ENCODE data around the gene ZNF496.

GRCh38 chr1:247294282-247294681, 37.4 kb downstream of the ZNF496 start:
- TF ChIP-seq CTCF (IDR thresholded peaks at IDR 0.05; ENCODE audit: insufficient read depth, low read depth, low read length) (no peak), EZH2 (IDR thresholded peaks at IDR 0.05; ENCODE audit: insufficient read depth, low read length) (no peak)
